ENCODE data around the gene UQCRC2. TPM values are rescaled to one million over a fixed set of nuclear protein-coding genes. Genes with fewer than 3 reads are reported as not detected.

UQCRC2 gene
- total and polyA plus RNA-seq, 7 donors: 179 to 453 (median 220) TPM

DNA sequence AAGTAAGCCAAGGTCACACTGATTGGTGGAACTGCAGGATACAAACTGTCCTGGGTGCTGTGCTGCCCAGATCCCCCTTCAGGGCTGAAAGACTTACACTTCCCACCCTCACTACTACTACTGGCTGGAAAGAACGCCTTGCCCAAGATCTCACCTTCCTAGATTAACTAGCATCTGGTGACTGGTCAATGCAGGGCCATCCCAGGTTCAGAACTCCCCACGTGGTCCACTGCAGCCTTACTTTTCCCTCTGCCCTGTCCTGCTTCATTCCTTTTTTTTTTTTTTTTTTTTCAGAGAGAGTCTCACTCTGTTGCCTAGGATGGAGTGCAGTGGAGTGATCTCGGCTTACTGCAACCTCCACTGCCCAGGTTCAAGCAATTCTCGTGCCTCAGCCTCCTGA lies 50.0 kb downstream of the UQCRC2 start:
- Histone ChIP-seq H3K4me1 (peaks cover 0 to 19% (median 16%) of the 10 kb centered on the region in 4 donors), H3K27ac (no peak overlapping the region), H3K9me3 (no peaks in the 10 kb centered on the region), H3K4me3 (no peak overlapping the region), H3K27me3 (no peaks in the 10 kb centered on the region), H3K36me3 (no peaks in the 10 kb centered on the region)
- TF ChIP-seq EP300 (IDR thresholded peaks at IDR 0.05): no peak
- TF ChIP-seq POLR2A (IDR thresholded peaks at IDR 0.05): no peak
- TF ChIP-seq POLR2AphosphoS5 (IDR thresholded peaks at IDR 0.05): no peak
- TF ChIP-seq, protein P1, sequence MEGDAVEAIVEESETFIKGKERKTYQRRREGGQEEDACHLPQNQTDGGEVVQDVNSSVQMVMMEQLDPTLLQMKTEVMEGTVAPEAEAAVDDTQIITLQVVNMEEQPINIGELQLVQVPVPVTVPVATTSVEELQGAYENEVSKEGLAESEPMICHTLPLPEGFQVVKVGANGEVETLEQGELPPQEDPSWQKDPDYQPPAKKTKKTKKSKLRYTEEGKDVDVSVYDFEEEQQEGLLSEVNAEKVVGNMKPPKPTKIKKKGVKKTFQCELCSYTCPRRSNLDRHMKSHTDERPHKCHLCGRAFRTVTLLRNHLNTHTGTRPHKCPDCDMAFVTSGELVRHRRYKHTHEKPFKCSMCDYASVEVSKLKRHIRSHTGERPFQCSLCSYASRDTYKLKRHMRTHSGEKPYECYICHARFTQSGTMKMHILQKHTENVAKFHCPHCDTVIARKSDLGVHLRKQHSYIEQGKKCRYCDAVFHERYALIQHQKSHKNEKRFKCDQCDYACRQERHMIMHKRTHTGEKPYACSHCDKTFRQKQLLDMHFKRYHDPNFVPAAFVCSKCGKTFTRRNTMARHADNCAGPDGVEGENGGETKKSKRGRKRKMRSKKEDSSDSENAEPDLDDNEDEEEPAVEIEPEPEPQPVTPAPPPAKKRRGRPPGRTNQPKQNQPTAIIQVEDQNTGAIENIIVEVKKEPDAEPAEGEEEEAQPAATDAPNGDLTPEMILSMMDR (IDR thresholded peaks at IDR 0.05): no peak
- DNase-seq: no peak
- WGBS, 2 donors: 89 to 90% methylated on average over 4 of the region's 4 CpGs
- intact Hi-C loops (cut with DNase I): no loop called here

DNA sequence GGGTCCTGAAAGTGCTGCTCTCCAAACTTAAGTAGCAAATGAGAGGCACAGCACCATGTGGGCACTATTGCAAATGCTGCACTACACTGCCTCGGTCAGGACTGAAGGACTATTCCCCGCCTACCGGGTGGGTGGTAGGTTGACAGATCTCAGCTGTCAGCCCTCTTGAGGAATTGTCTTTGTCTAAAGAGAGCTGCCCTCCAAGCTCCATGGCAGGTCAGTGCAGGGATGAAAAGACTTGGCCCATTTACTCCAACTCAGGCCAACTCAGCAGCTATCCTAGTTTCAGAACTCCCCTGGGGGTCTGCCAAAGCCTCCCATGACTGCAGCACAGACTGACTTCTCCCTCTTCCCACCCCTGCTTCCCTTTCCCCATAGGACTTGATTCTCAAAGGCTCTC lies 51.2 kb downstream of the UQCRC2 start:
- 75 to 87% methylated on average over 3 of the region's 3 CpGs for WGBS, 2 donors
- intact Hi-C loops (cut with DNase I): no loop called here

DNA sequence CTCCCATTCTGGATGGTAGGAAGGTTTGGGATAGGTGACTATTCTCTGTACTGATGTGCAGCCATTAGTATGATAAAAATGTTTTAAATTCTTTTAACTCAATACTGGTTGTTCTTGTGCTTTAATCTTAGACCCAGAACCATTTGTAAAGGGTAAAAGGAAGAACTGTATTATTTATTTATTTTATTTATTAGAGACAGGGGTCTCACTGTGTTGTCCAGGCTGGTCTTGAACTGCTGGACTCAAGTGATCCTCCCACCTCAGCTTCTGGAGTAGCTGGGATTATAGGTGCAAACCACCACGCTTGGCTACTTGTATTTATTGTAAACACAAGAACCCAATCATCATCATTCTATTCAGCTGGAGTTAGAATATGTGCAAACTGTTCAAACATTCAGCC lies 52.6 kb downstream of the UQCRC2 start:
- Histone ChIP-seq H3K9me3 (no peaks in the 10 kb centered on the region), H3K4me1 (peaks cover 0 to 35% (median 29%) of the 10 kb centered on the region in 4 donors), H3K27me3 (no peaks in the 10 kb centered on the region), H3K4me3 (no peak overlapping the region), H3K36me3 (no peaks in the 10 kb centered on the region), H3K27ac (no peak overlapping the region)
- WGBS, 2 donors: 84 to 86% methylated on average over 1 of the region's 1 CpG
- no peak for DNase-seq
- no peak for TF ChIP-seq POLR2AphosphoS5 (IDR thresholded peaks at IDR 0.05)
- intact Hi-C loops (cut with DNase I): no loop called here

More for the DNA sequence above, 51.2 kb downstream of the UQCRC2 start:
- TF ChIP-seq POLR2AphosphoS5 (IDR thresholded peaks at IDR 0.05) (no peak), POLR2A (IDR thresholded peaks at IDR 0.05) (no peak), EP300 (IDR thresholded peaks at IDR 0.05) (no peak)
- TF ChIP-seq, protein P1 (IDR thresholded peaks at IDR 0.05): no peak
- peaks cover 0 to 28% (median 23%) of the 10 kb centered on the region in 4 donors for H3K4me1 ChIP-seq
- no peaks in the 10 kb centered on the region for H3K27me3 ChIP-seq
- no peaks in the 10 kb centered on the region for H3K36me3 ChIP-seq
- no peak overlapping the region for H3K4me3 ChIP-seq
- H3K27ac ChIP-seq: no peak overlapping the region
- H3K9me3 ChIP-seq: no peaks in the 10 kb centered on the region
- DNase-seq: no peak

- WGBS, 2 donors: 74 to 82% methylated on average over 6 of the region's 6 CpGs
- no peaks in the 10 kb centered on the region for H3K36me3 ChIP-seq
Observed at GRCh38 chr16:22006636-22007035, 53.5 kb downstream of the UQCRC2 start.

DNA sequence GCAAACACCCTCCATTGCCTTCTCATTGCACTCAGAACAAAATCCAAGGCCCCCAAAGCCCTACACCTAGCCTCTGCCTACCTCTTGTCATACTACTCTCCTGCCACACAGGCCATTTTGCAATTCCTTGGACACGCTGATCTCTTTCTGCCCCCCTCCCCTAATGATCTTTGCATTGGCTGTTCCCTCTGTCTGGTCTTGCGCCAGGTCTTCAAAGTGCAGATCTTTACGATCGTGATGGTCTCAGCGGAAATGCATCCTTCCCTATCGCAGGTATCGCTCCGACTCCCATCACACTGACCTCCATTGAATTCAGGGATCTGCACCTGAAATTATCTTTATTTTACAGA lies 54.0 kb downstream of the UQCRC2 start:
- Histone ChIP-seq H3K36me3 (no peaks in the 10 kb centered on the region), H3K27me3 (no peaks in the 10 kb centered on the region), H3K27ac (peak overlapping the region; percentile 88 to 90 (median 89)), H3K4me3 (peak overlapping the region; percentile 64 to 98 (median 84)), H3K4me1 (peaks cover 0 to 32% (median 22%) of the 10 kb centered on the region in 4 donors), H3K9me3 (no peaks in the 10 kb centered on the region)
- DNase-seq: no peak
- 6 to 8% methylated on average over 8 of the region's 8 CpGs for WGBS, 2 donors
- intact Hi-C loops (cut with DNase I): no loop called here
- TF ChIP-seq POLR2A (IDR thresholded peaks at IDR 0.05): no peak
- no peak for TF ChIP-seq POLR2AphosphoS5 (IDR thresholded peaks at IDR 0.05)
- no peak for TF ChIP-seq EP300 (IDR thresholded peaks at IDR 0.05)
- TF ChIP-seq, protein P1 (IDR thresholded peaks at IDR 0.05): no peak

More at GRCh38 chr16:22006636-22007035, 53.5 kb downstream of the UQCRC2 start:
- H3K27me3 ChIP-seq: no peaks in the 10 kb centered on the region
- no peaks in the 10 kb centered on the region for H3K9me3 ChIP-seq
- H3K4me1 ChIP-seq: peaks cover 0 to 32% (median 22%) of the 10 kb centered on the region in 4 donors
- intact Hi-C loops (cut with DNase I): no loop called here
- no peak overlapping the region for H3K4me3 ChIP-seq
- no peak overlapping the region for H3K27ac ChIP-seq
- TF ChIP-seq, protein P1 (IDR thresholded peaks at IDR 0.05): no peak
- no peak for TF ChIP-seq EP300 (IDR thresholded peaks at IDR 0.05)
- no peak for TF ChIP-seq POLR2AphosphoS5 (IDR thresholded peaks at IDR 0.05)
- no peak for TF ChIP-seq POLR2A (IDR thresholded peaks at IDR 0.05)
- DNase-seq: no peak
